Stimulated activated CD4-positive, alpha-beta T cell treated with anti-CD3 and anti-CD28 coated beads, TNF-alpha, amount 100 ng/mL, for 24 hours (primary cell): Measurements from ENCODE around the gene KIF23.

Experiments used
- DNase-seq, 3 experiments: peaks; one replicate each; pipeline ENCODE4 v3.0.0-alpha.2; 2020; ENCODE audit warnings: low read depth in 3 of 3

Gene KIF23

DNA sequence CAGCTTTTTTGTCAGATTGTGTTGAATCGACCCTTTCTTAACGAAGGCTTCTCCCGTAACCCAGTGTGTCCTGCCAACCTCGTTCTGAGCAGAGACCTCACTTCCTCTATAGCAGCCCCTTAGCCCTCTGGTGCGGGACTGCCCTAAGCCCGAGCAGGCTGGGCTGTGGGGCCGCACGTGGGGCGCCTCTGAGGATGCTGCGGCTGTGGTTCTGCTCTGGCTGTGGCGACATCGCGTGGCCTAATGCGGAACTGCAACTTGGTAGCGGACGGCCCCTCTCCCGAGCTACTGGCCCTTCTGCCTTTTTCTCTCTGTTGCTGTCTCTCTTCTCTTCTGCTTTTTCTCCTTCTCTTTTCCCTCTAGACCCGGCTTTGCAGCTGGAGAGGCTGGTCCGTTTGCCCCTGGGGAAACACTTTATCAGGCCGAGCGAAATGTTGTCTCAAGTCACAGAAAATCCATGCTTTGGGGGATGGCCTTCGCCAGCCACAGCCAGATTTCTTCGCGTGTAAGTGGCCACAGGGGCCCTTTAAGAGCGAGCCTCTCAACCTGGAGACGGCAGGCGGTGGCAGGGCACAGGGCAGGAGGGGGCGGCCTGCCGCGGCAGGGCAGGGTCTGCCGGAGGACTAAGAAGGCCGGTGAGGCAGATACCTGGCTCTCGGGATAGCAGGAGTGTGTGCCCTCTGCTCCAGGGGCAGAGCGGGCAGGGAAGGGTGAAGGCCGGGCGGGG lies 19.4 kb upstream of the KIF23 start:
- peak; percentile 76 to 83 (median 76) for DNase-seq

DNA sequence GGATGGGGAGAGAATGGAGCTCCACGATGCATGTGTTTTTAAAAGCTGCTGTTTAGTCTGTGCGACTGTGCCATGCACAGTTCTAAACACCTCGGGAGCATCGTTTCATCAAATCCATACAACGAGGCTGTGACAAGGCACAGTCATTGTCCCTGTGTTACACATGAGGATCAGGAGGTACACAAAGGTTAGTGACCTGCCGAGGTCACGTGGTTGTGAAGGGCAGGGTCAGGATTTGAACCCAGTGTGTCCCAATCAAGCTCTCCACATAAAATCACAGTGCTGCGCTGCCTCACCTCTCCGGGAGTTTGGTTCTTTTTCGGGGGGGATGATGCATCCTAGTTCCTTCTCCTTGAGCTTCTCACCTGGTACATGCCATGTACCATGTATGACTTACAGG lies 18.7 kb upstream of the KIF23 start:
- no peak for DNase-seq

DNA sequence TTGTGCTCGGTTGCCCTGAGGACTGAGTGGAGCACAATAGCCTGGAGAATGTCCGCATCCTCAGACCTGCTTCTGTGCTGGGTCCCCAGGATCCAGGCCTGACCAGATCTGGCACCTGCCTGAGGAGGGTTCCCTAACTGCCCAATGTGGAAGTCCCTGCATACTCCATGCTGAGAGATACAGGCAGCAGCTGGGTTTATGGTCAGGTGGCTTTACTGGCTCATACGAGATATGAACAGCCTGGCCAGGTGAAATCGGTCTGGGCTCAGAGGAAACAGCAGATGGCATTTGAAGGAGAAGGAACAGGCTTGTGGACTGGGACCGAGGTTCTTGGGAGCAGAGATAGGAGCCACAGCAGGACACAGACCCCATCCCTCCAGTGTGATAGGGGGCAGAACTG lies 18.2 kb upstream of the KIF23 start:
- DNase-seq, result no peak

DNA sequence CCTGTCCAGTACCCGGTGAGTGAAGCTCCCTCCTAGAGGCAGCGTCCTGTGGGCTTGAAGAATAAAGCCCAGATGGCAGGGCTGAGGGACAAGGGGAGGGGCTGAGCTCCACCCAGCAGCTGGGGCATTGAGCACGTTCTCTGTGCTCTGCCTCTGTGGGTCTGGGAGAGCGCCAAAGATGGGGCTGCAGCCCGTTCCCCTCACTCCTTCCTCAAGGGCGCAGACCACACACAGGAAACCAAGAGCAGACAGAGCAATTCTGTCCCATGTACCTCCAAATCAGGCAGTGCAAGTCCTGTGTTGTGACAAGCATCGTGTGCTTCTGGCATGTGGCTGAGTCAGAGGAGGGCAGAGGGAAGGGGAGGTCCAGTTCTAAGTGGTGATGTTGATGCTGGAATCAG lies 15.7 kb upstream of the KIF23 start:
- no peak for DNase-seq

DNA sequence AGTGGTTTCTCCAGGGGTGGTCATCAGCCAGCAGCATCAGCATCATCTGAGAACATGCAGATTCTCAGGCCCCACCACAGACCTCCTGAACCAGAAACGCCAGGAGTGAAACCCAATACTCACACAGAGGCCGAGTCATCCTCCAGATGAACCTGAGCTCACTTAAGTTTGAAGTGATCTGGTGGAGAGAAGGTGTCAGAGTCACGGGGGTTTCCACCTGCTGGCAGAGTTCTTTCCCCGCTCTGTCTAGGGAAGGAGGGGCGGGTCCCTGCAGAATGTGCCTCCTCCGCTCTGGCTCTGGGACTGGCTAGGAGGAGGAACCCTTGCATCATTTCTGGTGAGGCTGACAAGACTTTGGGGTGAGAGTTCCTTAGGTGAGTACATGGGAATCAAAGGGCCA lies 13.3 kb upstream of the KIF23 start:
- peak in 2 of 3 experiments; percentile 3 to 36 for DNase-seq

DNA sequence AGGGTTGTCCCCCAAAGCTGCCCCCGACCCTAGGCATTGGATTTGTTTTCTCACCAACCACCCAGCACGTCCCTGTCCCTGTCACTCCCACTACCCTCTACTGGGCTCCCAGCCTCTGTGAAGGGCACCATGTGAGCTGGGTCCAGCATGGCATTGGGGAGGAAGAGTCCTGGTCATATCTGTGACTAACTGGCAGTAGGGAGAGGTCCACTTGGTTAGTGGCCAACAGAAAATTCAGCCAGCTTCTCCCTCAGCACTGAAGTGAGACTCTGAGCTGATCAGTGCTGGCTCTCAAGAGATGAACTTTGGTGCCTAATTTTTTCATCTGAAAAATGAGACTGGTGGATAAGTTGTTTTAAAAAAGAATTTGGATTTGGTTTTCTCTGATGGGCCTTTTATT lies 11.3 kb upstream of the KIF23 start:
- no peak for DNase-seq

DNA sequence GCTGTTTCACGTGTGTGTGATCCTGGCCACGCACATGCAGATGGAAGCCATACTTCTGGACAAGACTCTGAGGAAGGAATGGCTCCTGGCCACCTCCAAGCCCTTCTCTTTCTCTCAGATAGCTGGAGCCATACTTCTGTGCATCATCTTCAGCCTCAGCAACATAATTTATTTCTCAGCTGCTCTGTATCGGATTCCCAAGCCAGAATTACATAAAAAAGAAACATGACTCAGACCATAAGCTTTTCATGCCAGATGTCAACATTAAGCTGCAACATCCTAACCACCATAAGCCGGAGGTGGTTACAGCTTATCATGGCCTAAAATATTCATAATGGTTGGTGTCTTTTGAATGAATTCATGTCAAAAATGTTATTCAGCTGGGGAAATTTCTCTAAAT lies 10.6 kb upstream of the KIF23 start:
- no peak for DNase-seq

DNA sequence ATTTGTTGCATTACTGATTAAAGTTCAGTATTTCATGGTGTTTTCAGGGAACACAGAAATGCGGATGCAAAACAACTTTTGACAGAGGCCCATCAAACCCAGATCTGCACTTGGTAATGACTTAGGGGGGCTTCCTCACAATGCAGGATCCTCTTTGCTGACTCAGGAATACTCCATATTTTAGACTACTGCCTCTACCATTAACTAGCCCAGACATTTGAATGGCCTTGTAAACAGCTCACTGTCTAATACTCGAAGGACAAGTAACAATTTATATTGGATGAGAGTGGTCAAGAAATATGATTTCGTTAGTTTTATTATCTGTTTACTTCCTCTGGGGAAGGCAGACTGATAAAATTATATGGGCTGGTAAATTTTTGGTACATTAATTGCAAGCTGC lies 9.0 kb upstream of the KIF23 start:
- no peak for DNase-seq

DNA sequence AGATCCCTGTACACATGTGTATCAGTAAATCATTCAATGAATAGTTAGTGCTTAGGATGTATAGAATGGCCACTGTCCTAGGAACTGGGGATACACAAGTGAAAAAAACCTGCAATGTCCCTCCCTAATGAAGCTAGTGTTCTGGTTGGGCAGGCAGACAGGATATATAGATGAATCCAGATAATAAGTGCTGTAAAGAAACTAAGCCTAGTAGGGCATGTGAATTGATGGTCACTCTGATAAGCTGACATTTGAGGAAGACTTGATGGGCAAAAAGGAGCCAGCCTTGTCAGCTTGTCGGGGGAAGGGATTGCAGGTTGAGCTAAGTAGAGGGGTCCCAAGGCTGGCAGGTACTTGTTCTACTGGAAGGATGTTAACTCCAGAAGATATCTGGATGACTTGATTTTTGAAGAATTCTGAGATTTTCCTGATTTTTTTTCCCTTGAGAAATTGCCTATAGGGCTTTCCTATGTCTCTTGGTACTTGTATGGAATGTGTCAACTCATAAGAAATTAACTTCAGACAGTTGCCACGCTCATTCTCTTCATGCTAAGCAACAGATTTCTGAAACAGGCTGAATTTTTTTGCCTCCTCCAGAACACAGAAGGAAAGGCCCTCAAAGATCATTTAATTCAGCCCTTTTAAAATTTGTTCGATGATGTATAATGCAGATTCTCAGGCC lies 6.3 kb upstream of the KIF23 start:
- no peak for DNase-seq

DNA sequence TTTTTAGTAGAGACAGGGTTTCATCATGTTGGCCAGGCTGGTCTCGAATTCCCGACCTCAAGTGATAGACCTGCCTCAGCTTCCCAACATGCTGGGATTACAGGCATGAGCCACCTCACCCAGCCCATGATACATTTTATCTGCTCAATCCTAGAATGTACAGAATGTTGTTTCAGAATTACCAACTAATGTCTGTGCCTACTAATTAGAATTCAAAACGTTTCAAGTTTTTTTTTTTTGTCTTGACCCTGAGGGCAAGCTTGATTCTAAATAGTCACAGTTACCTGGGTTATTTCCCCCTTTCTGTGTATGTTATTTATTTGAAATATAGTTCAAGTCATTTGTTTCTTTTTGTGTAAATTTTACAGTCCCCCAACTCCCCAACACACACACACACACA lies 5.3 kb upstream of the KIF23 start:
- no peak for DNase-seq

DNA sequence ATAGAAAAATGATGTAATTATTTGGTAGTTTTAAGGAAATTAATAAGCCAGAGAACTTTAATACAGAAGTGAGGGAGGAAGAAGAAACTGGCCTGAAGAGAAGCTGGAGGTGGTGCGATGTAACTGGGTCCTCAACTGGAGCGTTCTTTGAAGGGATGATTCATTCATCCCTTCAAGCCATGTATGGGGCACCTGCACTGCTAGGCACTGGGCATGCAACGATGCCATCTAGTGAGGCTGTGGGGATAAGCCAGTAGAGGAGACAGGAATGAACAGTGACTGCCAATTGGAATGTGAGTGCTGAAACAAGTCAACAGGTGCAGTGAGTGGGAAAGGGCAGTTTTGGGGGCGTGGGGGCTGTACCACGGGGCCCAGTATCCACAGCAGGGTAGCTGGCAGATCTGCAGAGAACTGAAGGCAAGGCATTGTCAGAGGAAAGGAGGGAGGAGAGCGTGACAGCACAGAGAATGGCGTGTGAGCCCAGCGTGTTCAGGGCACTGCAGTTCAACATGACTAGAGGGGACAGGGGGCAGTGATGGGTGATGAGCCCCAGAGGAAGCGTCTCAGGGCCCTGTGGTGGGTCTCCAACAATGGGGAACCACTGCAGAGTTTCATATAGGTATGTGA lies 3.8 kb upstream of the KIF23 start:
- DNase-seq, result peak in 1 of 3 experiments; percentile 37

DNA sequence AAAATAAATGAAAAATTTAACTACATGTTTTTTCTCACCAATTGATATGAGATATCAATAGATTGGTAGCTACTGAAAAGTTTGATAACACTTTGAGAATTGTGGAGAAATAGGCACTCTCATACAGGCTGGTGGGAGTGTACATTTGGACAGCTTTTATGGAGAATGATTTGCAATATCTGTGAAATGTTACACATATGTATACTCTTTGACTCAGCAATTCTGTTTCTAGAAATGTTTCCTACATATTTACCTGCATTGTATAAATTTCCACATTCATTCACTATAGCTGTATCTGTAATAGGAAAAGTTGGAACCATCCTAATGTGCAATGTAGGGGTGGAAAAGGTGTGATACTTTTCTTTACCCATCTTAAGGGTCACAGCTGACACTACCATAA lies 1.9 kb upstream of the KIF23 start:
- no peak for DNase-seq

DNA sequence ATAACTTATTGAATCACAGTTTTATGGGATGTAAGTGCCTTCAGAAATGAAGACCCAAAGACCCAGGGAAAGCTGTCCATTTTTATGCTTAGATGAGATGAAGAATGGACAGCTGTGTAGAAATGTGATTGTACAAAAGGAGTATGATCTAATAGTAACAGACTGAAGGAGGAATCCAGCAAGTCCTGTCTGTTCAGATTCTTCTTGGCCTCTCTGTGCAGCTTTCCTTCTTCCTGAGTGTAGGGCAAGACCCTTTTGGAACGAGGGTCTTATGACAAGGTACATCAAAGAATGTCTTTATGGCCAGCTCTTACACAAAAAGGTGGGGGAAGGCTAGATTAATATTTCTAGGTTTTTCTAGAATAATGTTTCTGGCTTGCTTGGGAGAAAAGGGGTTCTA lies 1.4 kb upstream of the KIF23 start:
- no peak for DNase-seq

DNA sequence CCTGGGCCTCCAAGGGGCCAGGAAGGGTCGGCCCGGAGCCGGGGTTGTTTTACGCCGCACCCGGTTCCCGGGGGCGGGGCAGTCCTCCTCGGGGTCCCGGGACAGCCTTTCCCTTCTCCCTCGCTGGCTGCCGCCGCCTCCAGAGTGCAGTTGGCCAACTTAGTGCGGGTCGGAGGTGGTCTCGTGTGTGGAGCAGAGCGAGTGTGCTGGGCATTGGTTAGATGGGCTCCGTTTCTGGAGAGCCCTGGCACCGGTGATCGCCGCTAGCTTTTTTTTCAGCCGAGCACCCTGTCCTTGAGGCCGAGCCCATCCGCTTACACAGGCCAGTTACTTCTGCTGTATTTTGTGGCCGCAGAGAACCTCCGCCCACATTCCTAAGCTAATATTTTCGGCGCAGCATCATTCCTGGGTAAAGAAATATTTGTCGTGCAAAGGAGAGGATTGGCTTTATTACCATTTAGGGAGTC lies 585 bp downstream of the KIF23 start:
- no peak for DNase-seq

DNA sequence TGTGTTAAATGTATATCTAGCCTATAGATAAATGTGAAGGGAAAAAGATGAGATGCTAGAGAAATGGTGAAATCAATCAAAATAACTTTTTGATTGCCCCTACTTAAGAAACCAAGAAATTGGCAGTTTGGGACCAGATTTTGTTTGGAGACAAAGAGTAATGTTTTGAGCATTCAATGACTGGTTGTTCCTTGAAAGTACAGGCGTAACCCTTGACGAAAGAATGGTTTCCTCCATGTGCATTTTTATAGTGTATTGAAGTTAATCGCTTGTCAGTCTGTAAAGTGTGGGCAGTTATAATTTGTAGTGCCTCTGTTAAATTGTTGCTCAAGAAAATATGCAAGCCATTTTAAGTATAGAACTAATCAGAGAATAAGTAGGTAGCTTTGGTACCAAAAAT lies 1.2 kb downstream of the KIF23 start:
- DNase-seq, result no peak

DNA sequence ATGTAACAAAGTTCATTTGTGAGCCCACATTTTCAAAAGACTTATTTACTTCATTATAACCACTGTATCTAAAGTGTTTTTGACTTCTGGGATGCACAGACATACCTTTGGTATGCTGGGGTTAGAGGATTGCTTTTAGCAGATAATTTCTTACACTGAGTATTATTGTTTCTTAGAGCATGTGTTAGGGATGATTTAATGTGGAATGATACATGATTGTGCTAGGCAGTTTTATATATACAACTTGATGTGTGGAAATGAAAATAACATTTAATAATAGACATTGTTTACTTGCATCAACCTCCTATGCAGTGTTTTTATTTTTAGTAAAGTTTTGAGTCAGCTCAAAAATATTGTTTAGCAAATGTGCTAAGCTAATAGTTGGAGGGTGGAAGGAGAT lies 3.4 kb downstream of the KIF23 start:
- no peak for DNase-seq

DNA sequence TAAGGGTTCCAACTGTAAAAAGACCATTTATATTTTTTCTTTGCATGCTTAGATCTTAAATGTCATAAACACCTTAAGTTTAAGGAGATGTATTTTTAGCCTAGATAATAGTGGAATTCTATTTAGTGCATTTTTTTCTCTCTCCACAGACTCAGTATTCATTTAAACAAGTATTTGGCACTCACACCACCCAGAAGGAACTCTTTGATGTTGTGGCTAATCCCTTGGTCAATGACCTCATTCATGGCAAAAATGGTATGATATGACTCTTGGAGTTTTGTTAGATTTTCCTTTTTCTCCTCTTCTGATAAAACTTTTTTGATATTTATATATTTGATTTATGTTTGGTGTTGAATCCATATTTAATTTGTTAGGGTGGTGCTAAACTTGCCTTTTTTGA lies 7.3 kb downstream of the KIF23 start:
- no peak for DNase-seq

DNA sequence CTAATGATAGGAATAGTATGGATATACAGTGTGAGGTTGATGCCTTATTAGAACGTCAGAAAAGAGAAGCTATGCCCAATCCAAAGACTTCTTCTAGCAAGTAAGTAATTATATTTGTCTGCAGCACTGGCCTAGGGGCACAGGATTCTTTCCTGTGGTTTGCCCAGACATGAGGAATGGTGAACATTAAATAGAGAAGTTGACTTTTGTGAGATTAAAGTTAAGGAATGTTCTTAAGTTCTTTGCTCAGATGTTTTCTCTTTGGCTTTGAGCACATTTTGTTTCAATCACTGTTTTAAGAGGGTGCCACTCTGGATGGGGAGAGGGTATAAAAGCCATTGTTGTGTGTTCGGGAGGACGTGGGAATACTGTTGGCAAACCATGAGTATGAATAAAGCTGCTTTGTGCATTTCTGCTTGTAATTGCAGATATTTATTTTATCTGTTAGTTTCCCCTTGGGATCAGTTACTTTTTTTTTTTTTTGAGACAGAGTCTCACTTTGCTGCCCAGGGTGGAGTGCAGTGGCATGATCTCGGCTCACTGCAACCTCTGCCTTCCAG lies 8.3 kb downstream of the KIF23 start:
- no peak for DNase-seq

DNA sequence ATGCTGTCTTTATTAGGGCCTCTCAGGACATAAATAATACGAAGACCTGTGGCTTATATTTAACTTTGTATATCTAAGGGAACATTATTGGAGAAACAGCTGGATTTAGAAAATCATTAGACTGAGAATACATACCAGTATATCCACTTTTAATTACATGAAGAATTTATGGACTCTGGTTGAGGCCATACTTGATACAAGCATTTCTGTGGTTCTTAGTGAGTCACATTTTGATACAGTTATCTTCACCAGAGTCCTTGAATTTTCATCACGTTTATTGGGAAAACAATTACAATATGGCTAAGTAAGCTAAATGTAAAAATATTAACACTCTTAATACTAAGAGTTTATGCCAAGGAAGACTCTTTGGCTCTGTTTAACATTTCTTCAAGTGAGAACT lies 9.9 kb downstream of the KIF23 start:
- DNase-seq, result no peak

DNA sequence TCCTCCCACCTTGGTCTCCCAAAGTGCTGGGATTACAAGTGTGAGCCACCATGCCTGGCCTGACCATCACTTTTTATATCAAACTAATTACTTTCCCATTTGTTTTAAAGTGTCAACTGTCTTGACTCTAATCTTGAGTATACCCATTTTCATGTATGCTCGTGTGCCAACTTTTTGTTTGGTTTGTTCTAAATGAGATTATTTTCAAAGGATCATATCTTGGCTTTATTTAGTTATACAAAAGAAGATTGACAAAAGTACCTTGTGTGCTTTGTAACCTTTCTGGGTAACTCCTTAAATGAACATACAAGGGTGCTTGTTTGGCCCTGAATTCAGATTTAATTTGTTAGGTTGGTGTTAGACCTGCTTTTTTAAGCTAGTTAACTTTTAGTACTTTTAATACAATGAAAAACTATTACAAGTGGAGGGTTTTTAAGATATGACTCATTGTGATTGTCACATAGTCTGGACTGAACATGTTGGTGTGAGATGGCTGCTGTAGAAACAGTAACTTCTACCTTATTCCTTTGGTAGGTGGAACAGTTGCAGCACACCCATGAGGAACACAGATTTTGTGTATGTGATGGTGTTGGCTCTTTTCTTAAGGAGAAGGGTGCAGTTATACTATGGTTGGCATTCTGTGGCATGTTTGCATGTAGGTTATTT lies 10.7 kb downstream of the KIF23 start:
- no peak for DNase-seq

DNA sequence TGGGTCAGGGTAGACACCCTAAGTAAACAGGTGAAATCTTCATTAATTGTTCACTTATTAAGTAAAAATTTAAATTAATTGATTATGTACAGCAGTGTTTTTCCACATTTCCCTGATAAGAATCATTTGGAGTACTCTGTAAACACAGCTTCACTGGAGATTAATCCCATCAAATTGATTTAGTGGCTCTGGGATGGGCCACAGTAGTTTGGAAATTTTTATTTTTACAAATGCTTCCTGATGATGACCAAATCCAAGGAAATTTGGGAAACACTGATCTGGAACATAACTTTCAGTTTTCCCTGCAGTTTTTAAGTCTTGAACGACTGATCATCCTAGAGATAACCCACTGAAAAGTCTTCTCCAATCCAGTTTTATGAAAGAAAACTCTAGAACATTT lies 19.7 kb downstream of the KIF23 start:
- DNase-seq, result no peak

DNA sequence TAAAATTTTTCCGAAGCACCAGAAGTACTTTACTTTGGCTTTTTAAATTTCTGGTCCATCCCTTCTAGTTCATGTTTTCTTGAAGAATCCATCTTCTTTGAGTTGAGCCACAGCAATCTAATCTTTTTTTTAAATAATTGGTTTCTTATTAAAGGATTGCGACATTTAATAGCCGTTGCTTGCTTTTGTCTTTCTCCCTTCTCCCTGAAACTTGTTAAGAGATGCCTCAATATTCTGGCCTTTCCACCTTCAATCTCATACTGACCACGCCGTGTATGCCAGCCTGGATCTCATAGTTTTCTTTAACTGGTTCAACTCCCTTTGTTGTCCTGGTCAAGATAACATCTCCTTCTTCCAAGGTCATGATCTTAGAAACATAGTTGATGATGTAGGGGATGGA lies 20.1 kb downstream of the KIF23 start:
- DNase-seq, result no peak
